GM10248 (cell line): ENCODE results near the gene SNF8.

ENCODE experiments used
- CTCF ChIA-PET: fragments of 300-600 bp; sonication (Branson Sonifier 250); formaldehyde crosslinking; extraction: SDS; loops from one replicate; lab custom pipeline; 2021; ENCODE audit warnings: antibody characterized with exemption; lab: Yijun Ruan, JAX
- POLR2A ChIA-PET: fragments of 350-650 bp; sonication (Branson Sonifier 250); formaldehyde crosslinking; extraction: SDS; loops from one replicate; lab custom pipeline; 2020; ENCODE audit warnings: antibody characterized with exemption; lab: Yijun Ruan, JAX
- DNase-seq: peaks from one replicate; pipeline ENCODE4 v3.0.0; 2012; ENCODE audit errors: extremely low spot score
- TF ChIP-seq, protein P1 (sequence below): IDR thresholded peaks from 2 replicates; pipeline ENCODE4 v1.5.1; 2012; ENCODE audit warnings: mild to moderate bottlenecking, low read depth; ENCODE audit errors: extremely low read depth, missing control alignments, control extremely low read depth

The SNF8 gene, protein sequence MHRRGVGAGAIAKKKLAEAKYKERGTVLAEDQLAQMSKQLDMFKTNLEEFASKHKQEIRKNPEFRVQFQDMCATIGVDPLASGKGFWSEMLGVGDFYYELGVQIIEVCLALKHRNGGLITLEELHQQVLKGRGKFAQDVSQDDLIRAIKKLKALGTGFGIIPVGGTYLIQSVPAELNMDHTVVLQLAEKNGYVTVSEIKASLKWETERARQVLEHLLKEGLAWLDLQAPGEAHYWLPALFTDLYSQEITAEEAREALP

GRCh38 chr17:48944515-48945260 is at the start of gene SNF8:
SNF8 (minus strand) TSS chr17:48944842; CDS start chr17:48944734, 108 bp downstream.
- TF ChIP-seq, protein P1, sequence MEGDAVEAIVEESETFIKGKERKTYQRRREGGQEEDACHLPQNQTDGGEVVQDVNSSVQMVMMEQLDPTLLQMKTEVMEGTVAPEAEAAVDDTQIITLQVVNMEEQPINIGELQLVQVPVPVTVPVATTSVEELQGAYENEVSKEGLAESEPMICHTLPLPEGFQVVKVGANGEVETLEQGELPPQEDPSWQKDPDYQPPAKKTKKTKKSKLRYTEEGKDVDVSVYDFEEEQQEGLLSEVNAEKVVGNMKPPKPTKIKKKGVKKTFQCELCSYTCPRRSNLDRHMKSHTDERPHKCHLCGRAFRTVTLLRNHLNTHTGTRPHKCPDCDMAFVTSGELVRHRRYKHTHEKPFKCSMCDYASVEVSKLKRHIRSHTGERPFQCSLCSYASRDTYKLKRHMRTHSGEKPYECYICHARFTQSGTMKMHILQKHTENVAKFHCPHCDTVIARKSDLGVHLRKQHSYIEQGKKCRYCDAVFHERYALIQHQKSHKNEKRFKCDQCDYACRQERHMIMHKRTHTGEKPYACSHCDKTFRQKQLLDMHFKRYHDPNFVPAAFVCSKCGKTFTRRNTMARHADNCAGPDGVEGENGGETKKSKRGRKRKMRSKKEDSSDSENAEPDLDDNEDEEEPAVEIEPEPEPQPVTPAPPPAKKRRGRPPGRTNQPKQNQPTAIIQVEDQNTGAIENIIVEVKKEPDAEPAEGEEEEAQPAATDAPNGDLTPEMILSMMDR: no peak
- peak; percentile 97 for DNase-seq
- ChIA-PET CTCF (interaction anchor here (0.9 to 1.9 kb wide), 4 partner anchors 13 to 66 kb away, joined by 3 to 4 read pairs (median 3); no protein-coding TSS in a partner anchor), POLR2A (interaction anchor here (0.6 to 1.0 kb wide), 2 partner anchors 52 to 133 kb away, joined by 3 read pairs; partner anchors contain the start of gene ATP5MC1)

DNA sequence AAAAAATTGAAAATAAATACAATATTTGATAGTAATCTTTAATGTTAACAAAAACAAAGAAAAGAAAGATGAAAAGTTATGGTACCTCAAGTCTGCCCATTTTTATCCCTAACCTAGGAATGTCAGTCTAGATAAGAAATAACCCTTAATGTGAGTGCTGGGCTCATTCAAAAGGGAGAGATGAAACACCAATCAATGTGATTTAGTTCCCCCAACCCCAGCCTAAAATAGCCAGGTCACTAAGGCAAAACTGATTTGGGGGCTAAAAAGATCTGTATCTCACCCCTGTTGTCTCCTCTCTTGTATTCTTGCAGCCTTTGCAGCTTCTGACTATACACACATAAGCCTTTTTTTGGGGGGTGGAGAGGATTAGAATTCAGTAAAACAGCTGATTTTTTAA is 49.3 kb upstream of the SNF8 start:
- CTCF ChIA-PET: interaction anchor here (1.8 to 2.5 kb wide), 3 partner anchors 9 to 179 kb away, joined by 3 to 6 read pairs (median 4); no protein-coding TSS in a partner anchor
- POLR2A ChIA-PET: no interaction called here
- DNase-seq: no peak
- TF ChIP-seq, protein P1: no peak

DNA sequence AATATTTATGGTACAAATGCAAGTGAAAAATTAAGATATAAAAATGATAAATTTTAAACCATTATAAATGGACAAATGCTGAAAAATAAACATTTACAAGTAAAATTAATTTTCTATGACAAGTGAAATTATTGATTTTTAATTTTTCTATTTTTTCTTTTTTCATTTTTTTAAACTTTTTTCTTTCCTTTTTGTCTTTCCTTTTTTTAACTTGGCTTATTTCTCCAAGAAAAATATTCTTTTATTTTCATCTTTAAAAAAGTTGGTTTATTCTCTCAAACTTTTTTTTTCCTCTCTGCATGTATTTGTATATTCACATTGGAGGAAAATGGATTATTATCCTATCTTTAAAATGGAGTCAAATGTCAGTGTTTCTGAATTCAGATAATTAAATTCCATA is 48.7 kb upstream of the SNF8 start:
- DNase-seq: no peak
- TF ChIP-seq, protein P1: no peak
- ChIA-PET CTCF (no interaction called here), POLR2A (no interaction called here)

GRCh38 chr17:48992444-48992843 is 47.8 kb upstream of the SNF8 start:
- CTCF ChIA-PET: no interaction called here
- POLR2A ChIA-PET: no interaction called here
- TF ChIP-seq, protein P1: no peak
- DNase-seq: no peak

- ChIA-PET CTCF (interaction anchor here (1.0 kb wide), 1 partner anchor 112 kb away, joined by 3 read pairs; no protein-coding TSS in a partner anchor), POLR2A (no interaction called here)
- no peak for DNase-seq
- TF ChIP-seq, protein P1: no peak
Observed at GRCh38 chr17:48990882-48991357, 46.3 kb upstream of the SNF8 start.

- no peak for DNase-seq
- ChIA-PET POLR2A (no interaction called here), CTCF (no interaction called here)
- TF ChIP-seq, protein P1: no peak
Observed at GRCh38 chr17:48989100-48989499, 44.5 kb upstream of the SNF8 start.
